ENCODE data around the gene GRIA4.

DNA sequence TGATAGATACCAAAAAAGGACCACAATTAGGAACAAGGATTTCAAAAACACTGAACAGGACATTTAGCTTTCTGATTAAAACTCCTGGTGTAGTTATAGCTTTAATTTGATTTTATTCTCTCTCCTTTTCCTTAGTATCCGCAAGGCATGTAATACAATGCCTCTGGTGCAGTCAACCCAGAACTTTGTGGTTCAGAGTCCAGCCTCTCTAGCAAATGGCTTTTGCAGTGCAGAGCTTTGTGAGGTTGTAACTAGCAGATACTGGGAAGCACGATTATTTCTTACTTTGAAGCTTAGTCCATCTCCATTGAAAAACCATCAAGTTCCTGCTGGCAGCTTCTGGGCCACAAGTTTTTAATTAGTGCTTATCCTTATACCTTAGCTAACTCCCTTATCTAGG is 79.8 kb downstream of the GRIA4 start:
- no peak for TF ChIP-seq POLR2A (IDR thresholded peaks at IDR 0.05)
- TF ChIP-seq, protein P1, sequence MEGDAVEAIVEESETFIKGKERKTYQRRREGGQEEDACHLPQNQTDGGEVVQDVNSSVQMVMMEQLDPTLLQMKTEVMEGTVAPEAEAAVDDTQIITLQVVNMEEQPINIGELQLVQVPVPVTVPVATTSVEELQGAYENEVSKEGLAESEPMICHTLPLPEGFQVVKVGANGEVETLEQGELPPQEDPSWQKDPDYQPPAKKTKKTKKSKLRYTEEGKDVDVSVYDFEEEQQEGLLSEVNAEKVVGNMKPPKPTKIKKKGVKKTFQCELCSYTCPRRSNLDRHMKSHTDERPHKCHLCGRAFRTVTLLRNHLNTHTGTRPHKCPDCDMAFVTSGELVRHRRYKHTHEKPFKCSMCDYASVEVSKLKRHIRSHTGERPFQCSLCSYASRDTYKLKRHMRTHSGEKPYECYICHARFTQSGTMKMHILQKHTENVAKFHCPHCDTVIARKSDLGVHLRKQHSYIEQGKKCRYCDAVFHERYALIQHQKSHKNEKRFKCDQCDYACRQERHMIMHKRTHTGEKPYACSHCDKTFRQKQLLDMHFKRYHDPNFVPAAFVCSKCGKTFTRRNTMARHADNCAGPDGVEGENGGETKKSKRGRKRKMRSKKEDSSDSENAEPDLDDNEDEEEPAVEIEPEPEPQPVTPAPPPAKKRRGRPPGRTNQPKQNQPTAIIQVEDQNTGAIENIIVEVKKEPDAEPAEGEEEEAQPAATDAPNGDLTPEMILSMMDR (IDR thresholded peaks at IDR 0.05), result no peak
- no peak for TF ChIP-seq EP300 (IDR thresholded peaks at IDR 0.05)
